ENCODE measurements around the gene CDH4. TPM values are rescaled to one million over a fixed set of nuclear protein-coding genes. Genes with fewer than 3 reads are reported as not detected.

The CDH4 gene
- total RNA-seq, 2 experiments from 2014 or later = not detected

DNA sequence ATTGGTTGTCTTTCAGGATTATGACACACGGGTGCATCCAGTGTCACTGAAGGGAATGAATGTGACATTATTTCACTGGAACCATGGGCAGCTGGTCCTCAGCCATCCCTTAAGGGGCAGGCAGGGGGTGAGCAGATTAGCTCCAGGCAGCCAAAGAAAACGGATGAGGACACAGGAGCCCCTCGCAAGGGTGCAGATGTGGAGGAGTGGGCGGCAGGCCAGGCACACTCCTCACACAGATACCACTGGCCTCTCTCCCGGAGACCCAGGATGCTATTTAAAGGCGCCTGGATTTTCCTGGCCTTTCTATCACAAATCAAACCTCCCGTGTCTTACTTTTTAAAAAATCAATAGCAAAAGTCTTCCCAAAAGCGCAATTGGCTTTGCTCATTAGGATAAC, 603.2 kb downstream of the CDH4 start:
- Histone ChIP-seq H2AFZ (ENCODE audit: low read length) (no peak overlapping the region), H3K4me2 (ENCODE audit: low read length) (no peak overlapping the region), H3K9me3 (ENCODE audit: low read length) (no peaks in the 10 kb centered on the region), H3K36me3 (ENCODE audit: insufficient read depth, low read length) (no peaks in the 10 kb centered on the region), H3K4me3 (ENCODE audit: low read depth, low read length, poor library complexity, severe bottlenecking) (no peak overlapping the region), H3K27ac (ENCODE audit: low read depth, low read length, poor library complexity, severe bottlenecking) (no peak overlapping the region), H4K20me1 (ENCODE audit: insufficient read depth, low read length) (no peaks in the 10 kb centered on the region), H3K4me1 (ENCODE audit: insufficient read depth, low read length, poor library complexity, severe bottlenecking) (no peaks in the 10 kb centered on the region), H3K79me2 (ENCODE audit: insufficient read depth, low read depth, low read length) (no peaks in the 10 kb centered on the region), H3K9me2 (ENCODE audit: insufficient read depth, low read length) (no peaks in the 10 kb centered on the region)
- no peak for DNase-seq (ENCODE audit: low spot score)
- no TSS peak for BruUV-seq (replicated peaks)
- intact Hi-C loops (cut with micrococcal nuclease; ENCODE audit: unreplicated experiment) = no loop called here
- ChIA-PET POLR2A (no interaction called here), CTCF (ENCODE audit: unreplicated experiment) (no interaction called here)
- no peak for TF ChIP-seq CTCF (conservative IDR thresholded peaks at IDR 0.05; ENCODE audit: low read length)
- TF ChIP-seq EZH2phosphoT487 (IDR thresholded peaks at IDR 0.05; ENCODE audit: borderline replicate concordance, low read depth, low read length) = no peak

DNA sequence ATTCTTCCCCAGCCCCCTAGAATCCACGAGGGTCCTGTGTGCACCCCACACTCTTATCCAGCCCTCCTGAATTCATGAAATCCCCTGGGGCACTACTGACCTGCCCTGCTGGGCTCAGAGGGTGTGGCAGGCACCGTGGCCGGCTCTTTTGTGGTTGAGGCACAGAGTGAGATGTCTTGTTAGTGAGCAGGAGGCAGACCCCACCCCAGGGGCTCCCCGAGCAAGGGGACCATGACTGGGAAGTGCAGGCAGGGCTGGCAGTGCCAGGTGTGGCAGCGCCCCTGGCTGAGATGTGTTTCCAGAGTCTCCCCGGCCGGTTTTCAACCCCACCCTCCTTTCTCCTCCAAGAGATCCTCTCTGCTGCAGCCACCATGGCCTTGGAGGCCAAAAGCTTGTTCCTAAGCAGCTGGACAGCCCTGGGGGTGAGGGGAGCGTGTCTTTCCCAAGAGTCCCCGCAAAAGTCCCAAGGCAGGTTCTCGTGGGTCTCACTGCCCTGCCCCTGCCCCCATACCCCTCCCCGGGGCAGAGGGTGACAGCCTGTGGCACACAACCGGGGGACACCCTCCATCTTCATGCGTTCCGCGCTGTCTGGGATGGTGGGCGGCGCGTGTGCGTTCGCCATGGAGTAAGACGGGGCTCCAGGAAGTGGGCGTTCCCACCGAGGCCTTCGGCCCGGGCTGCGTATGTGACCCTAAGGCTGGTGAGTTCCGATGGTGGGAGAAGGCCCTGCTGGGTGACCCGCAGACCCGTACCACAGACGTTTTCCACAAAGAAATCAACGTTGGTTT, 604.8 kb downstream of the CDH4 start:
- Histone ChIP-seq H3K36me3 (ENCODE audit: insufficient read depth, low read length) (no peaks in the 10 kb centered on the region), H4K20me1 (ENCODE audit: insufficient read depth, low read length) (no peaks in the 10 kb centered on the region), H3K4me1 (ENCODE audit: insufficient read depth, low read length, poor library complexity, severe bottlenecking) (no peaks in the 10 kb centered on the region), H3K9me2 (ENCODE audit: insufficient read depth, low read length) (no peaks in the 10 kb centered on the region), H2AFZ (ENCODE audit: low read length) (no peak overlapping the region), H3K79me2 (ENCODE audit: insufficient read depth, low read depth, low read length) (no peaks in the 10 kb centered on the region), H3K4me2 (ENCODE audit: low read length) (no peak overlapping the region), H3K4me3 (ENCODE audit: low read depth, low read length, poor library complexity, severe bottlenecking) (no peak overlapping the region), H3K9me3 (ENCODE audit: low read length) (no peaks in the 10 kb centered on the region), H3K27ac (ENCODE audit: low read depth, low read length, poor library complexity, severe bottlenecking) (no peak overlapping the region)
- CTCF ChIA-PET (ENCODE audit: unreplicated experiment) = no interaction called here
- BruUV-seq (replicated peaks) = no TSS peak
- POLR2A ChIA-PET = no interaction called here
- TF ChIP-seq CTCF (conservative IDR thresholded peaks at IDR 0.05; ENCODE audit: low read length) = no peak
- TF ChIP-seq EZH2phosphoT487 (IDR thresholded peaks at IDR 0.05; ENCODE audit: borderline replicate concordance, low read depth, low read length) = no peak
- intact Hi-C loops (cut with micrococcal nuclease; ENCODE audit: unreplicated experiment) = no loop called here
- no peak for DNase-seq (ENCODE audit: low spot score)

- intact Hi-C loops (cut with micrococcal nuclease; ENCODE audit: unreplicated experiment) = no loop called here
- Histone ChIP-seq H3K4me1 (ENCODE audit: insufficient read depth, low read length, poor library complexity, severe bottlenecking) (no peaks in the 10 kb centered on the region), H3K4me3 (ENCODE audit: low read depth, low read length, poor library complexity, severe bottlenecking) (no peak overlapping the region), H3K27ac (ENCODE audit: low read depth, low read length, poor library complexity, severe bottlenecking) (no peak overlapping the region), H3K9me3 (ENCODE audit: low read length) (no peaks in the 10 kb centered on the region), H2AFZ (ENCODE audit: low read length) (no peak overlapping the region), H3K36me3 (ENCODE audit: insufficient read depth, low read length) (no peaks in the 10 kb centered on the region), H3K9me2 (ENCODE audit: insufficient read depth, low read length) (no peaks in the 10 kb centered on the region), H3K79me2 (ENCODE audit: insufficient read depth, low read depth, low read length) (no peaks in the 10 kb centered on the region), H3K4me2 (ENCODE audit: low read length) (no peak overlapping the region), H4K20me1 (ENCODE audit: insufficient read depth, low read length) (no peaks in the 10 kb centered on the region)
- TF ChIP-seq EZH2phosphoT487 (IDR thresholded peaks at IDR 0.05; ENCODE audit: borderline replicate concordance, low read depth, low read length) = no peak
- no peak for TF ChIP-seq CTCF (conservative IDR thresholded peaks at IDR 0.05; ENCODE audit: low read length)
- BruUV-seq (replicated peaks) = no TSS peak
- ChIA-PET CTCF (ENCODE audit: unreplicated experiment) (no interaction called here), POLR2A (no interaction called here)
- no peak for DNase-seq (ENCODE audit: low spot score)
These were observed 605.3 kb downstream of the CDH4 start for GRCh38 chr20:61857414-61857775.

Data from OCI-LY7 (cell line).